Activated CD8-positive, alpha-beta memory T cell treated with anti-CD3 and anti-CD28 coated beads, Interleukin-2, amount 10 ng/mL, durations not matched to agents 7 days and 5 days (primary cell): ENCODE data around the gene MICU1. TPM values are rescaled to one million over a fixed set of nuclear protein-coding genes. Genes with fewer than 3 reads are reported as not detected.
"Not testable (repeated sequence)": the region's sequence is repeated elsewhere in the genome, so short reads cannot be mapped to it uniquely, and the experiment has no call there.

ENCODE experiments used
- ATAC-seq: fragments of 150-1000 bp; cut with Tn5 transposase; one replicate; pipeline ENCODE4 v1.10.0; 2021; ENCODE audit warnings: moderate library complexity
- CTCF ChIA-PET: fragments of 350-600 bp; sonication (Branson Sonifier 250); formaldehyde crosslinking; loops from one replicate; lab custom pipeline; 2021; ENCODE audit warnings: antibody characterized with exemption; lab: Charles Lee
- DNase-seq: peaks from one replicate; pipeline ENCODE4 v3.0.0-alpha.2; 2020
- H3K27ac Mint-ChIP-seq: one replicate; pipeline ENCODE4 v1.8.0; 2021; ENCODE audit warnings: mild to moderate bottlenecking, mixed read lengths
- H3K27me3 Mint-ChIP-seq: one replicate; pipeline ENCODE4 v1.8.0; 2021; ENCODE audit warnings: mixed read lengths
- H3K36me3 Mint-ChIP-seq: one replicate; pipeline ENCODE4 v1.8.0; 2021; ENCODE audit warnings: mild to moderate bottlenecking, mixed read lengths
- H3K4me1 Mint-ChIP-seq: one replicate; pipeline ENCODE4 v1.8.0; 2021; ENCODE audit warnings: mixed read lengths
- H3K4me3 Mint-ChIP-seq: one replicate; pipeline ENCODE4 v1.8.0; 2021; ENCODE audit warnings: mild to moderate bottlenecking, moderate library complexity, mixed read lengths
- H3K9me3 Mint-ChIP-seq: one replicate; pipeline ENCODE4 v1.8.0; 2022; ENCODE audit warnings: low read depth, mixed read lengths
- total RNA-seq, 2 experiments: library from RNA; stranded (reverse); gene quantifications; one replicate each; pipeline ENCODE4 v1.2.3, GENCODE V29; 2021

MICU1 gene
- 10 to 100 TPM; 25.9 to 27.2 TPM for total RNA-seq

DNA sequence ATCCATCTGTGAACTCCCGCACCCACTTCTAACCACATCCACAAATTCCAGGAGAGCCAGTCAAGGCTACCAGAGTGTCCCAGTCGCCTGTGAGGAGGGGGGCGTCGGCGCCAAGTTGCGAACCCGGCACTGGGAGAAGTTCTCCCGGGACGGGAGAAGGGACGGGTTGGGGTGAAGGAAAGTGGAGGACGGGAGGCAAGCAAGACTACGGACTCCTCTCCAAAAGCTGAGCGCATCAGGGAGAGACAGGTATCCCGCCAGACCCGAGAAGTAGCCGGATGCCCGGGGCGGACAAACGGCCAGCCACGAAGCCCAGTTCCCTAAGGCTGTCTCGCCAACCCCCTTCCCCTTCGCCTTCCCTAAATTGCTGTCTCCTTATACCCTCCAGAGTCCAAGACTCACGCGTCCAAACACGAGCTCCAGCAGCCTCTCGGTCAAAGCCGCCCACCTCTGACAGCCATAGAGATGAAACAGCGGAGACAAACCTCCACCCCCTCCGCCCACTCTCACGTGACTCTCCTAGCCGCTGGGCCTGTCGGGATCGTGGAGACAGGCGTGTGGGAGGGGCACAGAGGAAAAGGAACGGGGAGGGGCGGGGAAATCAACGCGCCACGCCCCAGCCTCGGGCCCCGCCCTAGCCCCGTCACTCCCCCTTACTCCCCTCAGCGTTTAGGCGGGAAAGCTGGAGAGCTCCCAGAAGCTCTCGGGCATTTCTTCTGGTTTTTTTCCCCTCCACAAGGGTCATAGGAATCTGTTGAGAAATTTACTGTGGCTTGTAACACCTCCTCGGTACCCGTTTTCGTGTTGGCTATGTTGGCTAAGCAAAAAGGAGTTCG lies at the start of gene MICU1:
TSS of gene MICU1 (minus strand) at position 472 of the 836 bp plus-strand sequence. CDS start 59,286 bp downstream, outside the sequence.
- no peaks in the 10 kb centered on the region for H3K9me3 Mint-ChIP-seq
- peaks cover 3% of the 10 kb centered on the region for H3K36me3 Mint-ChIP-seq
- H3K27ac Mint-ChIP-seq = peak within 1 kb of the TSS; percentile 94
- no peaks in the 10 kb centered on the region for H3K27me3 Mint-ChIP-seq
- CTCF ChIA-PET = interaction anchor here (0.6 kb wide), 1 partner anchor 15 kb away, joined by 3 read pairs; no protein-coding TSS in a partner anchor
- peak within 1 kb of the TSS; percentile 99 for H3K4me3 Mint-ChIP-seq
- ATAC-seq (peak; percentile 99), DNase-seq (peak; percentile 97)
- H3K4me1 Mint-ChIP-seq = peaks cover 7% of the 10 kb centered on the region

GRCh38 chr10:72674174-72674573 lies 48.3 kb upstream of the MICU1 start:
- H3K27ac Mint-ChIP-seq, CTCF ChIA-PET: not testable (repeated sequence)

DNA sequence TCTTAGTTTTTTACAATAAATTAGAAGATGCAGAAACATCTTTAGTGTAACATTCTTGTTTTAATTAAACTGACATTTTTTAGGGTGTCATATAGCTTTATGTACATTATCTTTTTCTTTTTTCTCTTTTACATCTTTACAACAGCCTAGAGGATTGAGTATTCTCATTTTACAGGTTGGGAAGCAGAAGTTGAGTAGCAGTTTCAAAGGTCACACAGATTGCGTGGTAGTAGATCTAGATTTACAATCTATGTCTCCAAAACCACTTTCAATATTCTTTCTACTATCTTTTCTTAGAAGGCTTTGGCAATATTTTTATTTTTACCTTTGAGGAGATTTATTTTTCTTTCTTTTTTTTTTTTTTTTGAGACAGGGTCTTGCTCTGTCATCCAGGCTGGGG lies 47.4 kb upstream of the MICU1 start:
- H3K27ac Mint-ChIP-seq = no peak overlapping the region
- CTCF ChIA-PET = no interaction called here
- peaks cover 2% of the 10 kb centered on the region for H3K36me3 Mint-ChIP-seq
- peaks cover 19% of the 10 kb centered on the region for H3K27me3 Mint-ChIP-seq
- ATAC-seq = no peak
- H3K4me1 Mint-ChIP-seq = peaks cover 14% of the 10 kb centered on the region
- no peaks in the 10 kb centered on the region for H3K9me3 Mint-ChIP-seq
- no peak overlapping the region for H3K4me3 Mint-ChIP-seq
- no peak for DNase-seq

More at GRCh38 chr10:72674174-72674573, 48.3 kb upstream of the MICU1 start:
- H3K4me1 Mint-ChIP-seq = peaks cover 14% of the 10 kb centered on the region
- not testable (repeated sequence) for H3K36me3 Mint-ChIP-seq, DNase-seq, ATAC-seq, H3K9me3 Mint-ChIP-seq, H3K4me3 Mint-ChIP-seq
- peaks cover 19% of the 10 kb centered on the region for H3K27me3 Mint-ChIP-seq

DNA sequence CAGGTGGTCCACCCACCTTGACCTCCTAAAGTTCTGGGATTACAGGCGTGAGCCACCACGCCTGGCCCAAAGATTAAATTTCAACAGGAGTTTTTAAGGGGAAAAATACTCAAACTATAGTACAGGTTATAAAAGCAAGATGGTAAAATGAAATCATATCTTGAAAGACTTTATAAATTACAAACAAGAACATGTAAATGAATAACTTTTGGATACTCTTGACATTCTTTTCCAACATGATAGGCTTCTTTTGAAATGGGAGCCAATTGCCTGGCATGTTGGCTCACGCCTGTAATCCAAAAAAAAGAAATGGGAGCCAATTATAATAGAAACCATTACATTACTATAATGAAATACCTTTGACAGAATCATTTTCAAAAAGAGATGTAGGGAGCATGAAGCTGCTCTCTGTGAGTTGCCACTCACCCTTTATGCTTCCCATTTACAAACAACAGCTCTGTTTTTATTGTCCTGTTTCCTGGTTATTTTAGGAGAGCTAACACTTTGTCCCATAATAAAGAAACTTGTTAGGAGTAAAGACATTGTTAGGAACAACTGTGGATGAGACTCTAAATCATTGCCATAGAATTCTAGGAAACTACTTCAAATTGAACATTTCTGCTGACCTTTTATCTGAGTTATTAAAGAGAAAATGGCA lies 41.5 kb upstream of the MICU1 start:
- no peak overlapping the region for H3K4me3 Mint-ChIP-seq
- no peaks in the 10 kb centered on the region for H3K9me3 Mint-ChIP-seq
- peaks cover 12% of the 10 kb centered on the region for H3K27me3 Mint-ChIP-seq
- CTCF ChIA-PET = no interaction called here
- no peaks in the 10 kb centered on the region for H3K4me1 Mint-ChIP-seq
- H3K36me3 Mint-ChIP-seq = no peaks in the 10 kb centered on the region
- ATAC-seq (no peak), DNase-seq (no peak)
- no peak overlapping the region for H3K27ac Mint-ChIP-seq

DNA sequence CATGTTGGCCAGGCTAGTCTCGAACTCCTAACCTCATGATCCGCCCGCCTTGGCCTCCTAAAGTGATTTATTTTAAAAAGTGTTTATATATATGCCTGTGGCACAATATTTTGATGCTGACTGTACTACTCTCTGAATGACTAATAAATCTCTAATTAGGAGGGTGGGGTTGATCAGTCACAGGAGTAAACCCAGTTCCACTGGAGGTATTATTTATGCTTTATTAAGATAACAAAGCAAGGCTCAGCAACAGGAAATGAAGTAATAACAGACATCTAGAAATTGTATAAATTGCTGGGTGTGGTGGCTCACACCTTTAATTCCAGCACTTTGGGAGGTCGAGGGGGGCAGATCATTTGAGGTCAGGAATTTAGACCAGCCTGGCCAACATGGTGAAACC lies 40.0 kb upstream of the MICU1 start:
- no peaks in the 10 kb centered on the region for H3K4me1 Mint-ChIP-seq
- H3K9me3 Mint-ChIP-seq = no peaks in the 10 kb centered on the region
- DNase-seq (no peak), ATAC-seq (no peak)
- H3K36me3 Mint-ChIP-seq = no peaks in the 10 kb centered on the region
- H3K4me3 Mint-ChIP-seq = no peak overlapping the region
- CTCF ChIA-PET = interaction anchor here (0.6 kb wide), 1 partner anchor 1211 kb away, joined by 3 read pairs; no protein-coding TSS in a partner anchor
- H3K27me3 Mint-ChIP-seq = peaks cover 5% of the 10 kb centered on the region
- no peak overlapping the region for H3K27ac Mint-ChIP-seq

GRCh38 chr10:72663971-72664370 lies 38.1 kb upstream of the MICU1 start:
- Mint-ChIP-seq H3K4me1 (no peaks in the 10 kb centered on the region), H3K27ac (no peak overlapping the region), H3K36me3 (no peaks in the 10 kb centered on the region), H3K27me3 (peaks cover 5% of the 10 kb centered on the region), H3K4me3 (no peak overlapping the region), H3K9me3 (no peaks in the 10 kb centered on the region)
- ATAC-seq (no peak), DNase-seq (no peak)
- CTCF ChIA-PET = no interaction called here

DNA sequence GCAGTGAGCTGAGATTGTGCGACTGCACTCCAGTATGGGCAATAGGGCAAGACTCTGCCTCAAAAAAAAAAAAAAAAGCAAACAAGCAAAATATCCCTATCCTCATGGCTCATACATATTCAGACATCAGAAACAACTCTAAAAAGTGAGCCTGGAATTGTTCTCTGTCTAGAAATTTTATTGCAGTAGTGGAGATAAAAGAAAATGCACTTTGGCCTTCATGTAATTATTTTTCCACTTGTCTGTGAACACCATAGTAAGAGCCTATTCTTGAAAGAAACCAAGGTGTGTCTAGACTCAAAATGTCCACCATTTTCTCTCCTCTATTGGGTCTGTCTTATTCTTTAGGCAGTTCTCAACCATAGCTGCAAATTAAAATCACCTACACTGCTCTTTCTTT lies 35.6 kb upstream of the MICU1 start:
- Mint-ChIP-seq H3K4me3 (no peak overlapping the region), H3K27ac (no peak overlapping the region), H3K9me3 (no peaks in the 10 kb centered on the region), H3K27me3 (peaks cover 3% of the 10 kb centered on the region), H3K36me3 (no peaks in the 10 kb centered on the region), H3K4me1 (no peaks in the 10 kb centered on the region)
- ATAC-seq = no peak
- CTCF ChIA-PET = no interaction called here
- no peak for DNase-seq

- Mint-ChIP-seq H3K36me3 (no peaks in the 10 kb centered on the region), H3K4me1 (no peaks in the 10 kb centered on the region), H3K9me3 (no peaks in the 10 kb centered on the region), H3K27ac (no peak overlapping the region), H3K27me3 (peaks cover 3% of the 10 kb centered on the region), H3K4me3 (no peak overlapping the region)
- DNase-seq (no peak), ATAC-seq (no peak)
- CTCF ChIA-PET = no interaction called here
Observed at GRCh38 chr10:72660220-72660619, 34.3 kb upstream of the MICU1 start.

- Mint-ChIP-seq H3K4me1 (no peaks in the 10 kb centered on the region), H3K27ac (no peak overlapping the region), H3K4me3 (no peak overlapping the region), H3K27me3 (peaks cover 3% of the 10 kb centered on the region), H3K36me3 (no peaks in the 10 kb centered on the region), H3K9me3 (no peaks in the 10 kb centered on the region)
- no peak for DNase-seq
- CTCF ChIA-PET = interaction anchor here (1.0 kb wide), 1 partner anchor 206 kb away, joined by 3 read pairs; no protein-coding TSS in a partner anchor
- ATAC-seq = no peak
Observed at GRCh38 chr10:72659694-72660093, 33.8 kb upstream of the MICU1 start.

DNA sequence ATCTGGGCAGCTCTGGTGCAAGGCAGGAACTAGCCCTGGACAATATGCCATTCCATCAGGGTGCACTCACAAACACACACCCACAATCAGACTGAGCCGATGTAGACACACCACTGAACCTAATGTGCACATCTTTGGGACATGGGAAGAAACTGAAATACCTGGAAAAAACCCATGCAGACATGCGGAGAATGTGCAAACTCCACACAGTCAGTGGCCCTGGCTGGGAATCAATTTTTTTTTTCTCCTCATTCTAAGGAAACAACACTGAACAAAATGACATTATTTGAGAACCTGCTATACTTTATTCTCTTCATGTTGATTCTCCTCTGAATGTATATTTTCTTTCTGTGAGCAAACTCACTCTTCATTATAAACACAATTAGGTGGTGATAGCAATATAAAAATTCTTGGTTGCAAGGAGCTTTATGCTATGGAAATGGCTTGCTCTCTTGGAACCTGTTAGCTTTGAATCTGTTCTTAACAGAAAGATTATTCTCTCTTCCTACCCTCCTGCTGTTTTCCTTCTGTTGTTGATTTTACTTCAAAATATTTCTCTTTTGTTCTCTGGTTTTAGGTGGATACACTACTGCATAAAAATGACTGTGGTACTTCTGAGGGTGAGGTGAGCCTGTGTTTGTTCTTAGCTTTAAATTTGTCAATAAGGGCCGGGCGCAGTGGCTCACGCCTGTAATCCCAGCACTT lies 33.0 kb upstream of the MICU1 start:
- no peak overlapping the region for H3K27ac Mint-ChIP-seq
- ATAC-seq = no peak
- H3K36me3 Mint-ChIP-seq = no peaks in the 10 kb centered on the region
- H3K4me3 Mint-ChIP-seq = no peak overlapping the region
- CTCF ChIA-PET = interaction anchor here (1.0 kb wide), 1 partner anchor 207 kb away, joined by 3 read pairs; no protein-coding TSS in a partner anchor
- H3K9me3 Mint-ChIP-seq = no peaks in the 10 kb centered on the region
- H3K27me3 Mint-ChIP-seq = peaks cover 3% of the 10 kb centered on the region
- DNase-seq = no peak
- H3K4me1 Mint-ChIP-seq = no peaks in the 10 kb centered on the region

DNA sequence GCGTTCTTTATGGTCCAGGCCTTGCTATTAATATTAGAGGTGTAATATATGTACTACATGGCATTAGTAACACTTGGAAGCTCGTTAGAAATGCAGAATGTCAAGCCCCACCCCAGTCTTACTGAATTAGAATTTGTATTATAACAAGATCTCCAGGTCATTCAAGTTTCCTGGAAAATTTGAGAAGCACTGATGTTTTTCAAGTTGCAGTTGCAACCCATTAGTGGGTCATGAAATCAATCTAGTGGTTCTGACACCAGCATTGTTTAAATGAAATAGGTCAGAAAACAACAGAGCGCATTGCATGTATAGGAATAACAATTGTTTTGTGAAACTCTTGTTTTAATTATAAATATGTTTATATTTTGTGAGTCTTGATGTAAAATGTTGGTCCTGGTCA lies 28.8 kb upstream of the MICU1 start:
- no peak for DNase-seq
- no peaks in the 10 kb centered on the region for H3K4me1 Mint-ChIP-seq
- H3K9me3 Mint-ChIP-seq = no peaks in the 10 kb centered on the region
- CTCF ChIA-PET = no interaction called here
- no peaks in the 10 kb centered on the region for H3K27me3 Mint-ChIP-seq
- H3K4me3 Mint-ChIP-seq = no peak overlapping the region
- H3K27ac Mint-ChIP-seq = no peak overlapping the region
- ATAC-seq = no peak
- H3K36me3 Mint-ChIP-seq = no peaks in the 10 kb centered on the region

- CTCF ChIA-PET = no interaction called here
- H3K4me3 Mint-ChIP-seq = no peak overlapping the region
- no peaks in the 10 kb centered on the region for H3K27me3 Mint-ChIP-seq
- no peak for ATAC-seq
- no peaks in the 10 kb centered on the region for H3K4me1 Mint-ChIP-seq
- H3K36me3 Mint-ChIP-seq = no peaks in the 10 kb centered on the region
- no peaks in the 10 kb centered on the region for H3K9me3 Mint-ChIP-seq
- H3K27ac Mint-ChIP-seq = no peak overlapping the region
- no peak for DNase-seq
Observed at GRCh38 chr10:72653383-72654096, 27.7 kb upstream of the MICU1 start.

DNA sequence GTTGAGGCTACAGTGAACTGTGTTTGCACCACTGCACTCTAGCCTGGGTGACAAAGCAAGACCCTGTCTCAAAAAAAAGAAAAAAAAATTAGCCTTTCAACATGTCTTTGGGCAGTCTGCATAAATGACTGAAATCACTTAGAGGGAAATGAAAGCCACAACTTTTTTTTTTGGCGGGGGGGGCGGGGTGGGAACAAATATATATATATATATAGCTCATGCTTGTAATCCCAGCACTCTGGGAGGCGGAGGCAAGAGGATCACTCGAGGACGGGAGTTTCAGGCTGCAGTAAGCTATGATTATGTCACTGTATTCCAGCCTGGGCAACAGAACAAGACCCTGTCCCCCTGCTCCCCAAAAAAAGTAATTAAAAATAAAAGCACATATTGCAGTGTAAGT lies 23.4 kb upstream of the MICU1 start:
- DNase-seq (no peak), ATAC-seq (no peak)
- Mint-ChIP-seq H3K9me3 (no peaks in the 10 kb centered on the region), H3K36me3 (no peaks in the 10 kb centered on the region), H3K27me3 (peaks cover 8% of the 10 kb centered on the region), H3K27ac (no peak overlapping the region), H3K4me3 (no peak overlapping the region), H3K4me1 (no peaks in the 10 kb centered on the region)
- CTCF ChIA-PET = no interaction called here
